Epithelial cell of prostate (primary cell): ENCODE results near the gene FNDC10.

Experiments used
- DNase-seq: peaks from one replicate; pipeline ENCODE4 v3.0.0-alpha.2; 2011; ENCODE audit warnings: low read depth, low spot score
- H3K27ac ChIP-seq: fragments of 450-650 bp; 2 replicates; pipeline ENCODE4 v1.5.1; 2017; ENCODE audit warnings: mild to moderate bottlenecking

The FNDC10 gene

DNA sequence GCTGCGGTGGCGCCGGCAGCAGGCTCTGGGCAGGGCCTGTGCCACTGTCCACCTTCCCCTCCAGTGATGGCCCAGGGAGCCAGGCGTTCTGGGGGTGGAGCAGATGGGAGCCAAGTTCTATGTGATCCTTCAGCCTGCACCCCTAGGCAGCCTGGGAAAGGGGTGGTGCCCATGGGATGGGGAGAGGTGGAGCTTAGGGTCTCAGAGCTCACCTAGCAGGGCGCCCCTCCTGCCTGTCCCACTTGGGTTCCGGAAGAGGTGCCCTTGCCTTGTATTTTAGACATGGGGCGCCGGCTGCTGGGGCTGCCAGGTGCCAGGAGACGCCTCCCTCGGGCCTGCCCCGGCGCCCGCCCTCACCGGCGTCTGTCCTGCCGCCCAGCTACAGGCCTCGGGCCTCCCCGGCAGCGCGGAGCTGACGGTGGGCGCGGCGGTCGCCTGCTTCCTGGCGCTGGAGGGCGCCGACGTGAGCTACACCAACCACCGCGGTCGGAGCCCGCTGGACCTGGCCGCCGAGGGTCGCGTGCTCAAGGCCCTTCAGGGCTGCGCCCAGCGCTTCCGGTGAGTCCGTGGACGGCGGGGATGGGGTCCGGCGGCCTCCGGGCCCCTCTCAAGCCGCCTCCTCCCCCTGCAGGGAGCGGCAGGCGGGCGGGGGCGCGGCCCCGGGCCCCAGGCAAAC lies 29.0 kb upstream of the FNDC10 start:
- H3K27ac ChIP-seq = no peak overlapping the region
- no peak for DNase-seq

DNA sequence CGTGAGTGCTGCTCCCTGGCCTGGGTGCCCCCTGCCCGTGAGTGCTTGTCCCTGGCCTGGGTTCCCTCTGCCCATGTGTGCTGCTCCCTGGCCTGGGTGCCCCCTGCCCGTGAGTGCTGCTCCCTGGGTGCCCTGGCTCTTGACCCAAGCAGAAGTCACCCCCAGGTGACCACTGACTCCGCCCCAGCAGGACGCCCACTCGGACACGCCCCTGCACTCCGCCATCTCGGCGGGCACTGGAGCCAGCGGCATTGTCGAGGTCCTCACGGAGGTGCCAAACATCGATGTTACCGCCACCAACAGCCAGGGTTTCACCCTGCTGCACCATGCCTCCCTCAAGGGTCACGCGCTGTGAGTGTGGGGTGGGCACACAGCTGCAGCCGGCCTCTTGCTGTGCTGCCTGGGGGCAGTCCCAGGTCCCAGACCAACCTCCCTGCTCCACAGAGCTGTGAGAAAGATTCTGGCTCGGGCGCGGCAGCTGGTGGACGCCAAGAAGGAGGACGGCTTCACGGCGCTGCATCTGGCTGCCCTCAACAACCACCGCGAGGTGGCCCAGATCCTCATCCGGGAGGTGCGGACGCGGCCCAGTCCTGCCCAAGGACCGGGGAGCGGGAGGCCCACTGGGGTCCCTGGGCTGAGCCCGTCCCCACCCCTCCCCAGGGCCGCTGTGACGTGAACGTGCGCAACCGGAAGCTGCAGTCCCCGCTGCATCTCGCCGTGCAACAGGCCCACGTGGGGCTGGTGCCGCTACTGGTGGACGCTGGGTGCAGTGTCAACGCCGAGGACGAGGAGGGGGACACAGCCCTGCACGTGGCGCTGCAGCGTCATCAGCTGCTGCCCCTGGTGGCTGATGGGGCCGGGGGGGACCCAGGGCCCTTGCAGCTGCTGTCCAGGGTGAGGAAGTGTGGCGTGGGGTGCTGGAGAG lies 28.2 kb upstream of the FNDC10 start:
- no peak for DNase-seq
- no peak overlapping the region for H3K27ac ChIP-seq

DNA sequence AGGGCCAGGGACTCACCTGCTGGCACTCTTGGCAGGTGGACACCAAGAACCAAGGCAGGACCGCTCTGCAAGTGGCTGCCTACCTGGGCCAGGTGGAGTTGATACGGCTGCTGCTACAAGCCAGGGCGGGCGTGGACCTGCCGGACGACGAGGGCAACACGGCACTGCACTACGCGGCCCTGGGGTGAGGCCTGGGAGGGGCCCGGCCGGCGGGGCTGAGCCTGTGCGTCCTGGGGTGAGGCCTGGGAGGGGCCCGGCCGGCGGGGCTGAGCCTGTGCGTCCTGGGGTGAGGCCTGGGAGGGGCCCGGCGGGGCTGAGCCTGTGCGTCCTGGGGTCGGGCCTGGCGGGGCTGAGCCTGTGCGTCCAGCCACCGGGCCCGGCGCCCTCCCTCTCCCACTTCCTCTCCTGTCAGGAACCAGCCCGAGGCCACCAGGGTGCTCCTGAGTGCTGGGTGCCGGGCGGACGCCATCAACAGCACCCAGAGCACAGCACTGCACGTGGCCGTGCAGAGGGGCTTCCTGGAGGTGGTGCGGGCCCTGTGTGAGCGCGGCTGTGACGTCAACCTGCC lies 27.4 kb upstream of the FNDC10 start:
- DNase-seq = no peak

DNA sequence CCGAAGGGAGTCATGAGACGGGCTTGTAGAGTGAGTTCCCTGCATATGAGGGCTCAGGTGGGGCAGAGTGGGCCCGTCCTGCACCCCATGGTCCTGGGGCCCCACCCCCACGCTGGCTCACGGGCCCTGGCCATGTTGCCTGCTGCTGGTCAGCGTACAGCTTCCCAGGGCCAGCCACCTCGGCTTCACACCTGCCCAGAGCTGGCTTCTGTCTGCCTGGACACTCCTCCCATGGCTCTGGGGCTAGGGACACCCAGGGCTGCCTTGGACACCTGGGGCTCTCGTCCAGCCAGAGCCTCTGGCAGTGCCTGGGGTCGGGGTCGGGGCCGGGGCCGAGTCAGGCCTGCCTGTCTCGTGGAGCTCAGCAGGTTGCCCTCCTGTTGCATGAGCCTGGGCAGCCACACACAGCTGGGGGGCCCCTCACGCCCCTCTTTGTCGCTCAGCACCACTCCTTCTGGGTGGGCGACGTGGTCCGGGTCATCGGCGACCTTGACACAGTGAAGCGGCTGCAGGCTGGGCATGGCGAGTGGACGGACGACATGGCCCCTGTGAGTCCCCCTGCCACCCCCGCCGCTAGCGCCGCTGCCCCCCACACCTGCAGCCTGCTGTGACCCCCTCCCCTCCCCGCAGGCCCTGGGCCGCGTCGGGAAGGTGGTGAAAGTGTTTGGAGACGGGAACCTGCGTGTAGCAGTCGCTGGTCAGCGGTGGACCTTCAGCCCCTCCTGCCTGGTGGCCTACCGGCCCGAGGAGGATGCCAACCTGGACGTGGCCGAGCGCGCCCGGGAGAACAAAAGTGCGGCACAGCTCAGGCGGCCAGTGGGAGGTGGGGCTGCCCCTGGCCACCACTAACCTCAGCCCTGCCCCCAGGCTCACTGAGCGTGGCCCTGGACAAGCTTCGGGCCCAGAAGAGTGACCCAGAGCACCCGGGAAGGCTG lies 26.5 kb upstream of the FNDC10 start:
- no peak for DNase-seq

More for the DNA sequence above, 27.4 kb upstream of the FNDC10 start:
- H3K27ac ChIP-seq = no peak overlapping the region

DNA sequence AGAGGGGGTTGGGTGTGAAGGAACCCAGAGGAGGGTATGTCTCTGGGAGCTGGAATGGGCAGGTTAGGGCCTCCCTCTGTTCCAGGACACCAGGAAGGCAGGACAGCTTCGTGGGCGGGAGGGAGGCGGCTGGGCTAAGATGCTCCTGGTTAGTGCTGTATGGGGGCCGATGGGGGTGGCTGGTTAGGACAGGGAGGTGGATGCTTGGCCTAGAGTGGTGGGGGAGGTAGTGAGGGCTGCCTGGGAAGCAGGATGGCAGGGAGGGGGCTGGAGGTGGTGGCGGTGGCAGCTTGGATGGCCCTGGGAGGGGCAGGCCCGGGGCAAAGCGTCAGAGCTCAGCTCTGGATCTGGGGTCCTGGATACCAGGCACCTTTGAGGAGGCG lies 25.9 kb upstream of the FNDC10 start:
- DNase-seq = no peak
- no peak overlapping the region for H3K27ac ChIP-seq

More for the DNA sequence above, 26.5 kb upstream of the FNDC10 start:
- no peak overlapping the region for H3K27ac ChIP-seq

DNA sequence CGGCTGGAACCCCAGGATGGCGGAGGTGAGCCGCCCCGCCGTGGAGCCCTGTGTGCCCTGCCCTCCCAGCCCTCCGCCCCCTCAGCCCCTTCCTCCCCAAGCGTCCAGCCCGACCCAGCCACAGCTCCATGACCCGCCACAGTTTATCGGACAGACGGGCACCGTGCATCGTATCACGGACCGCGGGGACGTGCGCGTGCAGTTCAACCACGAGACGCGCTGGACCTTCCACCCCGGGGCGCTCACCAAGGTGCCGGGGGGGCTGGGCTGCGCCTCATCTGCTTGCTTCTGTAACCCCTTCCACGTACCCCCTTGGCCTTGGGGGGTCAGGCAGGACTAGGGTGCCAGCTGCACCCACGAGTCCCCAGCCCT lies 25.5 kb upstream of the FNDC10 start:
- DNase-seq = no peak
- H3K27ac ChIP-seq = no peak overlapping the region

DNA sequence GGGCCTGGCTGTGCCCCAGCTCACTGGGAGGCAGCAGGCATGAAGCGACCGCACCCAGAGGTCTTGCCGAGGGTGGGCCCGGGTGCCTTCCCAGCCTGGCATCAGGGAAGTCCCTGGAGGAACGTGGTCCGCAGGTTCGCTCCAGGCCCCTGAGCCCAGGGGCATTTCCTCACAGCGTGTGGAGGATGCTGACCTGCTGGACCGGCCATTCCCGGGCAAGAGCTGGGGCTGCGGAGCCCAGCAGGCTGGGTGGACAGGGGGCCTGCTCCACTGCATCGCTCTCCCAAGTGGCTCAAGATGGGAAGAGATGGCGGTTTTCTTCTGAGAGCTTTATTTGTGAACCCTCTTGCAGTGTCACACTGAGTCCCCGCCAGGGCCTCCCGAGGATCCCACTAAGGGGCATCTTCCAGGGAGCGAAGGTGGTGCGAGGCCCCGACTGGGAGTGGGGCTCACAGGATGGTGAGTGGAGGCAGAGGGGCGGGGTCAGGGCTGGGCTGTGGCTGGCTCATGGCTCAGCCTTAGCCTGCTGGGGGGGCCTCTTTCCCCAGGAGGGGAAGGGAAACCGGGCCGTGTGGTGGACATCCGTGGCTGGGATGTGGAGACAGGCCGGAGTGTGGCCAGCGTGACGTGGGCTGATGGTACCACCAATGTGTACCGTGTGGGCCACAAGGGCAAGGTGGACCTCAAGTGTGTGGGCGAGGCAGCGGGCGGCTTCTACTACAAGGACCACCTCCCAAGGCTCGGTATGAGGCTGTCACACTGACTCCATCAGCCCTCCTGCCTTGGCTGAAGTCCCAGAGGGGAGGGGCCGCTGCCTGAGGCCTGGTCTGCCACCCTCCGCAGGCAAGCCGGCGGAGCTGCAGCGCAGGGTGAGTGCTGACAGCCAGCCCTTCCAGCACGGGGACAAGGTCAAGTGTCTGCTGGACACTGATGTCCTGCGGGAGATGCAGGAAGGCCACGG lies 24.8 kb upstream of the FNDC10 start:
- H3K27ac ChIP-seq = no peak overlapping the region
- no peak for DNase-seq

DNA sequence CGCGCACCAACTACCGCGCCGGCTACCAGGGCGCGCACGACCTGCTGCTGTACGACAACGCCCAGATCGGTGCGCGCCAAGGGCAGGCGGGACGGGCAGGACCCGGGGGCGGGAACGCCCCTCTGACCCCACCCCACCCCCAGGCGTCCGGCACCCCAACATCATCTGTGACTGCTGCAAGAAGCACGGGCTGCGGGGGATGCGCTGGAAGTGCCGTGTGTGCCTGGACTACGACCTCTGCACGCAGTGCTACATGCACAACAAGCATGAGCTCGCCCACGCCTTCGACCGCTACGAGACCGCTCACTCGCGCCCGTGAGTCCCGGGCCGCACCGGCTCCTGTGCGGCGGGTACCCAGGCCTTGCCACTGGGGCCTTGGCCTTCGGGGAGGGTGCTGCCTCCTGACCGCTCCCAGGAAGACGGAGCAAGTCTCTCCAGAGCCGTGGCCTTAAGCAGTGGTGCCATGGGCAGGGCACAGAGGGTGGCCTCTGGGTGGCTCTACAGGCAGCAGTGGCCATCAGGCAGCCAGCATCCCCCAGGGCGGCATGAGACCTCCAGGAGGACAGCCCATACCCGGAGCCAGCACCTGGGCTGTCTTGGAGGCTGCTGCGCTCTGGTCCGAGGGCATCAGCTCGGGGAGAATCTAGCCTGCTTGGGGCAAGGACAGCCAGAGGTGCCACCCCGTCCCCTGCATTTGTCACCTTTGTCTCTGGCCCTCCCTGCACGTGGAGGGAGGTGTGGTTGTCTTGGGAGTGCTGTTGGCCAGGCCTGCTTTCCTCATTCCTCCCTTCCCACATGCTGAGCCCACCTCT lies 23.9 kb upstream of the FNDC10 start:
- DNase-seq = no peak
- no peak overlapping the region for H3K27ac ChIP-seq

DNA sequence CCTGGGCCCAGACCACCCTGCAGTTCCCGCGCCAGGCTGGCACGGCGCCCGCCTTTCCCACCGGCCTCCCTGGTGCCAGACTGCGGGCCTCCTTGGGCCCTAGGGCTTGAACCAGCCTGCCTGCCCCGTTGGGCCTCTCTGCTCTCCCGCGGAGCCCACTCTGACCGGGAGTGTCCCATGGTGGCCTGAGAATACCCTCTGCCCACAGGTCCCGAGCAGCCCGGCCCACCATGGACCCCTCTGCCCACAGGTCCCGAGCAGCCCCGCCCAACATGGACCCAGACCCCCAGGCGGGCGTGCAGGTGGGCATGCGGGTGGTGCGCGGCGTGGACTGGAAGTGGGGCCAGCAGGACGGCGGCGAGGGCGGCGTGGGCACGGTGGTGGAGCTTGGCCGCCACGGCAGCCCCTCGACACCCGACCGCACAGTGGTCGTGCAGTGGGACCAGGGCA lies 23.3 kb upstream of the FNDC10 start:
- H3K27ac ChIP-seq = no peak overlapping the region
- no peak for DNase-seq

DNA sequence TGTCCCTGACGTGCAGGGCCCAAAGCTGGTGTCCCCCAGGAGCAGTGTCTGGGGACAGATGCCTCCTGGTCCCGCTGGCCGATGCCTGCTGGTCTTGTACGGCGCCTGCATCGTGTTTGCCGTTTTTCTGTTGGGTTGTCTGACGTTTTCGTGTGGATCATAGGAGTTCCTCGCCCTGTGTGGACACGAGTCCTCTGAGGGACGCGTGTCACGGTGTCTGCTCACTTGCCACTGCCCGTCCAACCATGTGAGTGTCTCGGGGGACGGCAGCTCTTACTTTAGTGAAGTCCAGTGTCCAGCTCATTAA lies 22.8 kb upstream of the FNDC10 start:
- no peak for DNase-seq
- no peak overlapping the region for H3K27ac ChIP-seq

DNA sequence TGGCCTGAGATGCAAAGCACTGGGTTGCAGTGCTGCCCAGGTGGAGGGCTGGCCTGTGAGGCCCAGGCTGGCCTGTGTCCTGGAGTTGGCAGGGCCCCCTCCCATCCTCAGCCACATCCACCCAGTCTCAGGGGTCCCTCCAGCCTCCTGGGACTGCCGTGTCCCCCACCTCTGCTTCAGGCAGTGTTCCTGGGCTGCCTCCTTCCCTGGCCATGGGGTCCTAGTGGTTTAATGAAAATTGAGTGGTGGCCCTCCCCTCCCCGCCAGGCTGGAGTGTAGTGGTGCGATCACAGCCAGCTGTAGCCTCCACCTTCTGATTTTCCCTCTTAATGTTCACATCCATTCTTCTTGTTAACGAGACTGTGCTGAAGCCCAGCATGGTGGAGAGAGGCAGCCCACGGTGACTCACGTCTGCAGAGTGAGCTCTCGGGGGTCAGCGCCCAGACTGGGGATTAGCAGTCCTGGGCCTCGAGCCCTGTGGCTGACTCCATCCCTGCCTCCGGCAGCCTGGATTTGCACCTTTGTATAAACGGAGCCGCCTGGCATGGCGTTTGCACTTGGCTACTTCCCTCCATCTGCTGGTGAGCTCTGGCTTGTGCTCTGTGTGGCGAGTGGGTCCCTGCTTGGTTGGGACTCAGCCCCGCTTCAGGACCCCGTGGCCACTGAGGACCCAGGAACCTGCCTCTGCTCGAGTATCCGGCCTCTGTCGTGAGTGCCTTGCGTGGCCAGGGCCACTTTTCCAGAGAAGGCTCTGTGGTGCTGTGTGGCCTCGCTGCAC lies 22.3 kb upstream of the FNDC10 start:
- DNase-seq = no peak
- no peak overlapping the region for H3K27ac ChIP-seq

DNA sequence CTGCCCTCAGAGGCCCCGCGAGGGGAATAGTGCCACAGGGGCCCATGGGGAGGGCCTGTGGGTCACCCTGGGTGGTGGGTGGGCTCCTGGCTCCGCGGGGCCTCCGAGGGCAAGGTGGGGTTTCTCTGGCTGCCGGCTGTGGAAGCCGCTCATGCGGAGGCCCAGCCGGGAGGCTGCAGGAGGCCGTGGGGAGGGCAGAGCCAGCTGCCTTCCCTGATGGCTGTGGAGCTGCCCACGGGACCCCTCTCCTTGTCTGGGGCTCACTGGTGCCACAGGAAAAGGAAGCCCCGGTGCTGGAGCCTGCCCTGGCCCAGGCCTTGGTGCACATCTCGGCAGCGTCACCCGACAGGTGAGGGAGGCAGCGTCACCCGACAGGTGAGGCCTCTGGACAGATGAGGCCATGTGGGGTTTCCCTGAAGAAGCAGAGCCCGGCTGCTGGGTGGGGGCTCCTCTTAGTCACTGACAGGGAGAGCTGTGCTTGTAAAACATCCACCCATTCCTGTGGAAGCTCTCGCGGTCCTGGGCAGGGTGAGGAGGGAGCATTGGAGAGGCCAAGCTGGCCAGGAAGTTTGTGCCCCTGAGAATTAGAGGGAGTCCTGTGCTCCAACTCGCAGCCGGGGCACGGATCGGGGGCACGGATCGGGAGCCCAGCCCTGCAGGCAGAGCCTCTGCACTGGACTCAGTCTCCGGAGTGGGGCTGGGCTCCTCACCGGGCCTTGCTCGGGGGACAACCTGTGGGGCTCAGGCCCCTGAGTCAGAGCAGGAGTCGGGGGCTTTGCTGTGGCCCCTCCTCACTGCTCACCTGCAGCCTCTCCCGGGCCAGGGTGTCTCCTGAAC lies 21.5 kb upstream of the FNDC10 start:
- no peak overlapping the region for H3K27ac ChIP-seq
- DNase-seq = no peak

DNA sequence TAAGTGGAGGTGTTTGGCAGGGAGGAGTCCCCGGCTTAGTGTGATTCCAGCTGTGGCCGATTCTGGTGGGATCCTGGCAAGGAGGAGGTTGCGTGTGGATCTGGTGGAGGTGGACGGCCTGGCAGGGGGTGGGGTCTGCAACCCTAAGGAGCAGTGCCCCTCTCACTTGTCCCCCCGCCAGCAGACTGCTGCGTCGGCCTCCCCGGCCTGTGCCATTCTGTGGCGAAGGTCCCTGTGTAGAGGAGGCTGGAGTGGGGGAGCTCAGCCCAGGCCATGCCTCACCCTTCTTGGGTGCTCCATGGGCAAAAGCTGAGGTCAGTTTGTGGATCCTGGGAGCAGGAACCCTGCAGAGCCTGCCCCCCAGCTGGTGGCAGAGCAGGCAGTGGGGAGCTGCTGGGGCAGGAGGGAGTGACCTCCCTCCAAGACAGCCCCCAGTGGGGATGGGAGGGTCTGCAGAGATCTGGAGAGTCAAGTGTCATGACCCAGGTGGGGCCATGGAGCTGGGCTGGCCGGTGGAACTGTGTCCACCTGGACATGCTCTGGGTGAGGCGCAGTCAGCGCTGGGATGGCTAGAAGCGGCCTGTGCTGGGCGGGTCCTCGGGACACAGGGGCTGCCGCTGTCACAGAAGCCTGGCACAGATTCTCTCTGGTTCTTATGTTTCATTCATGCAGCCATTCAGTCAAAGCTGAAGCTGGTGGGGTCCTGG lies 20.7 kb upstream of the FNDC10 start:
- DNase-seq = no peak
- no peak overlapping the region for H3K27ac ChIP-seq

DNA sequence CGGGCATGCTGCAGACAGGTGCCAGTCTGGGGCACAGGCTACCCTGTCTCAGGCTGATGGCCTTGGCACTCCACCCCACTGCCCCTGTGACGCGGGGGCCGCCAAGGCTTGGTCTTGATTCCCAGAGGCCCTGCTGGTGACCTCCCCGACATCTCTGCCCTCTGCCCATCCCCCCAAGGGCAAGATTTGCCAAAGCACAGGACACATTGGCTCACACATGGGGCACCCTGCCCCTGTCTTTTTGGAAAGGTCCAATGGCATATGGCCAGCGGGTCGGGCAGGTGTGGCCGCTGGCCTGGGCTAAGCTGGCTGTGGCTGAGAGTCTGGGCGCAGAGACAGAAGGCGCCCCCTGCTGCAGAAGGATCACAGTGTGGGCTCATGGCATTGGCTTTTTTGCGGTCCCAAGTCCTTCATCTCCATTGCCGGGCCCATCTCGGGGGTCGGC lies 20.0 kb upstream of the FNDC10 start:
- H3K27ac ChIP-seq = no peak overlapping the region
- no peak for DNase-seq

DNA sequence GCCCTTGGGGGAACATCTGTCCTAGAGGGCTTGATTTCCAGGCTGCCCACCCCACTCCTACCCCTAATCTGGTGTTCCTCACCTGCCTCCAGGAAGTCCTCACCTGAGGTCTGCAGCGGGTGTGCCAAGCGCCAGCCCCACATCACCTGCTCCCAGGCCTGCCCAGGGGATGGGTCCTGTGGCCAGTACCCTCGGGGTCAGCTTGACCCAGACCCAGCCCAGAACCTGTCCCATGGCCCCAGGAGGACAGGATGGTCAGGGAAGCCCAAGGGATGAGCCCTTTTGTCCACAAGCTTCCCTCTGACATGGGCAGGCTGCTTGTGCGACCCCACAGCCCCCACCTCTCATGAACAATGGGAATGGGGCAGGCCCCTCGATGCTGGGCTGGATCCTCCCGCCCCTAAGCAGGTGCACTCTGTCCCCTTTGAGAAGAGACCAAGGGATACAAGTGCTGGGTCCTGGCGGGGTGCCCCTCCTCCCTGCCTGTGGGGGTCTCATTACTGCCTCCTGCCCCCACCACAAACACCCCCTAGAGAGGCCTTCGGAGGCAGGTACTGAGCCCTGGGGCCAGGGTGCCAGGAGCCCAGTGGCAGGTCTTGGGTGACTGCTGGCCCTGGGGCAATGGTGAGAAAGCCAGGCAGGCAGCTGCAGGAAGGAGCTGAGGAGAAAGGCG lies 18.6 kb upstream of the FNDC10 start:
- no peak for DNase-seq
- H3K27ac ChIP-seq = no peak overlapping the region

DNA sequence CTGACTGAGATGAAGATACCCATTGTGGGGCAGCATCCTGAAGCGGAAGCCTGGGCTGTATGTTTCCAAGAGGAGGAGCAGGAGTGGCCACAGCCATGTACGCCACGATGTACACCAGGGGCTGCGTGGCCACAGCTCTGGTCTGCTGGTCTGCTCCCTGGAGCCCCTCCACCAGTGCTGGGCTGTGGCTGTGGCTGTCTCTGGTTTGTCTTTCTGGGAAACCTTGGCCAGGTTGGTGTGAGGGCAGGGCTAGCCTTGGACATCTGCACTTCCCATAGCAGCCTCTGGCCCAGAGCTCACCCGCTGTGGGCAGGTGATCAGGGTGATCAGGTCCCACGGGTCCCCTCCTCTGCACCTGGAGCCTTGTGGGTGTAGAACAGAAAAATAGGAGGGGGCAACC lies 18.0 kb upstream of the FNDC10 start:
- H3K27ac ChIP-seq = no peak overlapping the region

More for the DNA sequence above, 18.0 kb upstream of the FNDC10 start:
- no peak for DNase-seq
